ENCODE measurements around the gene NIM1K. TPM values are rescaled to one million over a fixed set of nuclear protein-coding genes. Genes with fewer than 3 reads are reported as not detected.

NIM1K gene
- total and polyA plus RNA-seq, 10 of the 15 experiments (the other 5 are each of a cell fraction or from before 2014, with no cell fraction given) = 0.27 to 1.7 (median 0.66) TPM

- TF ChIP-seq ZNF274 (IDR thresholded peaks at IDR 0.05; ENCODE audit: insufficient read depth, insufficient read length) = no peak
- peak; percentile 88; the same call in 1 of the 2 replicates for TF ChIP-seq RB1 (IDR thresholded peaks at IDR 0.05; ENCODE audit: borderline replicate concordance)
- no peak for TF ChIP-seq CBX5 (IDR thresholded peaks at IDR 0.05; ENCODE audit: low read depth)
- peak in 1 of 2 experiments; percentile 60; a peak in 1 of 4 replicates for TF ChIP-seq EP300 (IDR thresholded peaks at IDR 0.05; ENCODE audit: borderline replicate concordance in 1 of 2, control insufficient read depth in 1 of 2, low read depth in 2 of 2, low read length in 2 of 2)
- peak; percentile 98 for TF ChIP-seq E4F1 (IDR thresholded peaks at IDR 0.05; ENCODE audit: borderline replicate concordance, partially characterized antibody)
- TF ChIP-seq E2F4 (IDR thresholded peaks at IDR 0.05; ENCODE audit: low read depth, low read length) = 0 out of 2 replicates have a peak, but pooled peaks have one; percentile 20
- no peak for TF ChIP-seq ZNF592 (IDR thresholded peaks at IDR 0.05)
- peak; percentile 61 for TF ChIP-seq KLF5 (IDR thresholded peaks at IDR 0.05; ENCODE audit: partially characterized antibody)
- peak; percentile 98 for TF ChIP-seq HDGF (IDR thresholded peaks at IDR 0.05)
- TF ChIP-seq JUND (IDR thresholded peaks at IDR 0.05; ENCODE audit: low read depth, low read length) = no peak
- TF ChIP-seq BACH1 (IDR thresholded peaks at IDR 0.05; ENCODE audit: borderline replicate concordance) = peak; percentile 85
- TF ChIP-seq CREM (IDR thresholded peaks at IDR 0.05; ENCODE audit: low read depth) = peak; percentile 92
- peak; percentile 28 for TF ChIP-seq USF1 (IDR thresholded peaks at IDR 0.05; ENCODE audit: borderline replicate concordance, extremely low read length, insufficient read depth, low read depth, low read length)
- peak; percentile 47; the same call in 1 of the 2 replicates for TF ChIP-seq ZNF687 (IDR thresholded peaks at IDR 0.05)
- no peak for TF ChIP-seq MTA3 (IDR thresholded peaks at IDR 0.05; ENCODE audit: borderline replicate concordance, low read length)
Measured at GRCh38 chr5:43313035-43313853, 121.2 kb downstream of the NIM1K start, which contains the start of gene HMGCS1 (continued).
